Measurements from ENCODE around the gene DMXL1.

DNA sequence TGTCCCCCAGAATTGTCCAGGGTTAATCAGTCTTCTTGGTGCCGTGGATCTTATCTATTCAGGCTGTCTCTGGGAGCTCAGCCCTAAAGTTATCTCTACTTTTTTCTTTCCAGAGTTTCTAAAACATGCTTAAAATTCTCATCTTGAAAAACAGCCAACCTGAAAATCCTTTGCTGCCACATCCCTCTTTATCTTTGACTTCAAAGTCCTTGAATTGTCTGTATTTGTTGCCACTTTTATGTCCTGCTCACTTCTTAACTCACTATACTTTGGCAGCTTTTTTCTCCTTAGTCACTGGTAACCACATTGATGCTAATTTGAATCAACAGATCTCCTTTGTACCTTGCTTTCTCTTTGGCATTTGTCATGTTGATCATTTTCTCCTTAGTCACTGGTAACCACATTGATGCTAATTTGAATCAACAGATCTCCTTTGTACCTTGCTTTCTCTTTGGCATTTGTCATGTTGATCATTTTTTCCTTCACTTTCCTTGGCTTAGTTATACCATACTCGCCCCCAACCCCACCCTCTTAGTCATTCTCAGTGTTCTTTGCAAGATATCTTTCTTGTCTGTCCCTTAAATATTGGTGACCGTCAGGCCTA lies 8.5 kb downstream of the DMXL1 start:
- TF ChIP-seq EZH2 (IDR thresholded peaks at IDR 0.05): no peak
- TF ChIP-seq, protein P1, sequence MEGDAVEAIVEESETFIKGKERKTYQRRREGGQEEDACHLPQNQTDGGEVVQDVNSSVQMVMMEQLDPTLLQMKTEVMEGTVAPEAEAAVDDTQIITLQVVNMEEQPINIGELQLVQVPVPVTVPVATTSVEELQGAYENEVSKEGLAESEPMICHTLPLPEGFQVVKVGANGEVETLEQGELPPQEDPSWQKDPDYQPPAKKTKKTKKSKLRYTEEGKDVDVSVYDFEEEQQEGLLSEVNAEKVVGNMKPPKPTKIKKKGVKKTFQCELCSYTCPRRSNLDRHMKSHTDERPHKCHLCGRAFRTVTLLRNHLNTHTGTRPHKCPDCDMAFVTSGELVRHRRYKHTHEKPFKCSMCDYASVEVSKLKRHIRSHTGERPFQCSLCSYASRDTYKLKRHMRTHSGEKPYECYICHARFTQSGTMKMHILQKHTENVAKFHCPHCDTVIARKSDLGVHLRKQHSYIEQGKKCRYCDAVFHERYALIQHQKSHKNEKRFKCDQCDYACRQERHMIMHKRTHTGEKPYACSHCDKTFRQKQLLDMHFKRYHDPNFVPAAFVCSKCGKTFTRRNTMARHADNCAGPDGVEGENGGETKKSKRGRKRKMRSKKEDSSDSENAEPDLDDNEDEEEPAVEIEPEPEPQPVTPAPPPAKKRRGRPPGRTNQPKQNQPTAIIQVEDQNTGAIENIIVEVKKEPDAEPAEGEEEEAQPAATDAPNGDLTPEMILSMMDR (IDR thresholded peaks at IDR 0.05): no peak
